Stimulated activated CD8-positive, alpha-beta memory T cell treated with anti-CD3 and anti-CD28 coated beads, Interleukin-7, amount 100 ng/mL, for 4 hours (primary cell): ENCODE measurements around the gene KRT80.

Experiments
- DNase-seq, 2 donors: peaks; one replicate each; pipeline ENCODE4 v3.0.0-alpha.2; 2020; ENCODE audit warnings: low read depth in 2 of 2

KRT80 gene

GRCh38 chr12:52155048-52155868 lies 36.6 kb downstream of the KRT80 start:
- DNase-seq = no peak

DNA sequence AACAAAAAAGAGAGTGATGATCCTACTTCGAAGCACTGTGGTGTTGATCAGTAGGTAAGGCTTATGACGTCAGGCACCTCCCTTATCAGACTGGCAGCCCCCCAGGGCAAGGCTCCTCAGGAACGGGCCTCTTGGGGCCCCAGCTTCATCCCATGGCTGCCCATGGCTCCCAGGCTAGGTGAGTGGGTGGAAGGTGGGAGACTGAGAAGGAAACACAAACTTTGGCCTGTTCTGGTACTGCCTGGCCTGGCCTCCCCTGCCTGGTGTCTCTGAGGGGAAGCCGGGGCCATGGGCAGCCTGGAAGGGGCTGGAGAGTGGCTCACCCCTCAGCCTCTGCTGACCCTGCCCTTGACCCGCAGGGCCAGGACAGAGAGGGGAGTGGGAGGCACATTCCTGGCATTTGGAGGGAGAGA lies 38.9 kb downstream of the KRT80 start:
- no peak for DNase-seq

DNA sequence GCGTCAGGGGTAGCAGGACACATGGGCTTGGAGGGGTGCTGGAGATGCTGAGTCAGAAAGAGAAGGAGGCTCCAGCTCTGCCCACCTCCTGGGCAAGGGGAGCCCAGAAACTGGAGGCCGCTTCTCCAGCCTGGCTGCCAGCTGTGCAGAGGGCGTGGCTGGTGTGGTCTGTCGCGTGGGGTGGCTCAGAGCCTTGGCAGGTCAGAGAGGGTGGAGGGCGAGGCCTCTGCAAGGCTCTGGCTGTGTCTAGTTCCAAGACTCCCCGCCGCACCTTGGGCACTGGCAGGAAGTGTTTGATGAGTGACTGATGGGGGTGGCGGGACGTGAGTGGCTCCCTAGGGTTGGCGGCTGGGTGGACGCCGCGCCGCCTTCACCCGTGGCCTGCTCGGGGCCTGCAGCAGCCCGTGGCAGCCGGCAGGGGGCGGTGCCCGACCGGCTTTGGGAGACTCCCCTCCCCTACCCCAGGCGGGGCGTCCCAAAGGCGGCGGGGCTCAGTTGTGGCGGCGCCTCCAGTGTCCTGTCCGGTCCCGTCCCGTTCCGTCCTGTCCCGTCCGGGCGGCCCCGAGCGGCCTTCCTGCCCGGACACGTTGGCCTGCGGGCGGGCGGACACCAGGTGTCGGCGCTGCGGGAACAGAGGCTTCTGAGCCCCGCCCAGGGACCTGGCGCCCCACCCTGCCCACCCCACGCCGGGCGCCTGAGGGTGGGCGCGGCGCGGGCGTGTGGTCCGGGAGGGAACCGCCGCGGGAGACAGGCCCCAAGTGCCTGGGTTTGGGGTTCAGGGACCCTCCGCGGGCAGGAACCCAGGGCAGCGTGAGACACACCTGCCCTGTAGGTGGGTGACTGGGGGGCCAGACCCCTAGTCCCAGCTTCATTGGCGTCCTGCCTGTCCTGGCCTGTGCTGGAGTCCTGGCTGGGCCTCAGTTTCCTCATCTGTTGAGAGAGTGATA lies 39.7 kb downstream of the KRT80 start:
- peak; percentile 21 to 50 for DNase-seq

GRCh38 chr12:52151153-52151836 lies 40.5 kb downstream of the KRT80 start:
- no peak for DNase-seq

- DNase-seq = no peak
Observed at GRCh38 chr12:52149651-52150241, 42.1 kb downstream of the KRT80 start.

DNA sequence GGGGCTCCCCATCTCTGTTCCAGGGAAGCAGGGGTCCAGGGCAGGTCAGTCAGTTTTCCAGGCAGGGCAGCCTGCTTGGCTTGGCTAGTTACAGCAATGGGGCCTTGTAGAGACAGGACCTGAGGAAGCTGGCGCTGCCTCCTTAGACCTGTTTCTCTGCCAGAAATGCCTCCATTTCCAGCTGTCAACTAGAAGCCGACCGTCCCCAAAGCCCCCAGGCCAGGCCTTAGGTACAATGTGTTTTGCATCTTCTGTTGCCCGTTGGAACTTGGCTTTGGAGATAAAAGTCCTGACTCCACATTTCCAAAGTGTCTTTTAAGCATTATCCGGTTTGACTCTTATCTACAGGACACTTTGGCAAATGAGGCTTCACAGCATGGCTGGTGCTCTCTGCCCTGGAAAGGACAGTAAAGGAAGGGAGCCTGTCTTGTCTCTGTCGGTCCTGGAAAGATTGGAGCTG lies 42.6 kb downstream of the KRT80 start:
- DNase-seq = no peak

DNA sequence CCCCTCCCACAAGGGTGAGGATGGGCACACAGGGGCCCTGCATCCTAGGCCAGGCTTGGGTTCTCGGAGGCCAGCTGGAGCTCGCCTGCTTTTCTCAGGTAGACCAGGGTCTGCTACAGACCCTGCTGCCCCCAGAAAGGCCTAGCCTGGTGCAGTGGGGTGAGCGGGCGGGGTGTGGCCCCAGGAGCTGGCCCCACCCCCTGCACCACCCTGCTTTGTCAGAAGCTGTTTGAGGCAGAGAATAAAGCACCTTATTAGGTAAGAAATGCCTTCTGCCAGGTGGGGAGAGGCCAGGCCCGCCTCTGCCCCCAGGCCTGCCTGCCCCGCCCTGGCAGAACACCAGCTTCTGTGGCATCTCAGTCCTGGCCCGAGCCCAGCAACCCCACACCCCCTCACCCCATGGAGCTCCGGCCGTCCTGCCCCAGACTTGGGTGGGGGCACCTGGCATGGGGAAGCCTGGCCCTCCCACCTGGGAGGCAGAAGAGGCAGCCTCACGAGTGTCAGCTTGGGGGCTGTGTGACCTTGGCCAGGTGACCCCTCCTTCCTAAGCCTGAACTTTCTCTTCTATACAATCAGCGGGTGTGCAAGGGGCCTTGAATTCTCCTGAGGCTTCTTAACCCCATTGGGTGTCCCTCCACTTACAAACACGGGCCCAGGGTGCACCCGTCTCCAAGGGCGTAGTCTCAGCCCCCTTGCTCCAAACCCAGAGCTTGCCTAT lies 43.2 kb downstream of the KRT80 start:
- DNase-seq = no peak

GRCh38 chr12:52147964-52148463 lies 43.8 kb downstream of the KRT80 start:
- no peak for DNase-seq

DNA sequence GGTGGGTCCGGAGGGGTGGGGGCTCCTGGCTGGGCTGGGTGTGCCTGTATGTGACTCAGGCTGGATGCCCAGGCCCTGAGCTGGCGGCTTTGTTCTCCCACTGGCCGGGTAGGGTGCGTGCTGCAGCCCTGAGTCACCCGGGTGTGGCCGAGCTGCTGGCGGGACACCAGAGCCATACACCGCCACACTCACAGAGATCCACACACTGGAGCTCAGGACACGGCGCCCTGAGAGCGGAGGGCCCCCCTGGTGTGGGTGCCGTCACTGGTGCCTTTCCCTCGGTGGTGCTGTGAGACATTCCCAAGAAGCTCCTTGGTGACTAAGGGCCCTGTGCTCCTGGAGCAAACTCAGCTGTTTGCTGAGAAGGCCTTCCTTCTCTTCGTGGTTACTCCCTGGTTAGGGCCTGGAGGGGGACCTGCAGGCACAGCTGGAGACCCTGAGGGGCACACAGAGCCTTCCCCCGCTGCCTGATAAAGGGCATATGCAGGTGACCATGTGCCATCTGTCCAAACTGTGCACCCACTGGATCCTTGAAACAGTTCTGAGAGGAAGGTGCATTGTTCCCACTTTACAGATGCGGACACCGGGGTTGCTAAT lies 44.3 kb downstream of the KRT80 start:
- DNase-seq = no peak

GRCh38 chr12:52146822-52147366 lies 44.9 kb downstream of the KRT80 start:
- DNase-seq = no peak

- DNase-seq = no peak
Observed at GRCh38 chr12:52146089-52146821, 45.6 kb downstream of the KRT80 start.

DNA sequence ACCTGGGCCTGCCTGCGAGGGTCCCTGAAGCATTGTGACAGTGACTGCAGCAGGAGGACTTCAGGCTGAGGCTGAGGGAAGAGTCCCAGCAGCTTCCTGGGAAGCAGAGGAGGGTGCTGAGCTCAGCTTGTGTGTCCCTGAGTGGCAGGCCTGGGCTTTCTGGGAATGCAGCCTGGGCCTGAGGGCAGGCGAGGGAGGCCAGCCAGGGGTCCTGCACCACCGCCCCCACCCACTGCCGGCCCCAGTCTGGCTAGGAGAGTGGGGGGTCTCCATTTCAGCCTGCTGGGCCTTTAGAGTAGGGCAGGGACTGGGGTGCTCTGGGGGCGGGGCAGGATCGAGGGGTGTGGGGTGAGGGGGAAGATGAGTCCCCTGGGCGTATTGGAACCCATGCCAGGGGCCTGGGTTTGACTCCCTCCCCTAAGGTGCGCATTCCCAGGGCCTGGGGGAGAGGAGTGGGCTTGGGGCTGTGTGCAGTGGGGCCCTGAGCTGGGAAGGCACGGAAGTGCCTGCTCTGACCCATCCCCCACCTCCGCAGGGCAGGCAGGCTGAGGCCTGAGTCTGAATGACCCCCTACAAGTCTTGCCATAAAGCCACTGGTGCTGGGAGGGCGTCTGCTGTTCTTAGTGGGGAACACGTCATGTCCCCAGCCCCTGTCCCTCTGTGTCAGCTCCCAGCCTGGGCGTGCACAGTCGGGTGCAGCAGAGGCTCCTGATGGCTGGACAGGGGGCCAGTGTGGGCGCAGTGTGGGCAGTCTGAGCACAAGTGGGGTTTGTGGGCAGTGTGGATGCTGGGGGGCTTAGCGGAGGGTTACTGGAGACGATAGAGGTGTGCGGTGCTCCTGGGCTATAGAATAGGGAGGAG lies 46.4 kb downstream of the KRT80 start:
- DNase-seq = no peak

- no peak for DNase-seq
Observed at GRCh38 chr12:52144512-52145227, 47.1 kb downstream of the KRT80 start.

GRCh38 chr12:52142431-52142830 lies 49.4 kb downstream of the KRT80 start:
- no peak for DNase-seq

DNA sequence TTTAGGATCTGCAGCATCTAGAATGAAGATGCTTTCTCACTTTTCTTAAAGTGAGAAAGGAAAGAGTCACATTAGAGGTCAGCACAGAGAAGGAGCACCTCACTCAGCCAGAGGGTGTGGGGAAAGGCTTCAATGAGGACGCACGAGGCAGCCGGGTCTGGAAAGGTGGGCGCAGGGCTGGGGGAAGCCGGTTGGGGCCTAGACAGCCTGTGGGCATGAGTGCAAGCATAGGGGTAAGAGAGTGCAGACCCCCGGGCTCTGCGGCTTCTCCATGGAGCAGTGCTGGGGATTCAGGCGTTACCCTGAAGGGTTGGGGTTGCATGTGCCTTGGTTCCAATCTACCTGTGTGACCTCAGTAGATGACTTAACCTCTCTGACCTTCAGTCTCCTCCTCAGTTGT lies 49.9 kb downstream of the KRT80 start:
- no peak for DNase-seq

- no peak for DNase-seq
Observed at GRCh38 chr12:52141306-52141705, 50.5 kb downstream of the KRT80 start.

DNA sequence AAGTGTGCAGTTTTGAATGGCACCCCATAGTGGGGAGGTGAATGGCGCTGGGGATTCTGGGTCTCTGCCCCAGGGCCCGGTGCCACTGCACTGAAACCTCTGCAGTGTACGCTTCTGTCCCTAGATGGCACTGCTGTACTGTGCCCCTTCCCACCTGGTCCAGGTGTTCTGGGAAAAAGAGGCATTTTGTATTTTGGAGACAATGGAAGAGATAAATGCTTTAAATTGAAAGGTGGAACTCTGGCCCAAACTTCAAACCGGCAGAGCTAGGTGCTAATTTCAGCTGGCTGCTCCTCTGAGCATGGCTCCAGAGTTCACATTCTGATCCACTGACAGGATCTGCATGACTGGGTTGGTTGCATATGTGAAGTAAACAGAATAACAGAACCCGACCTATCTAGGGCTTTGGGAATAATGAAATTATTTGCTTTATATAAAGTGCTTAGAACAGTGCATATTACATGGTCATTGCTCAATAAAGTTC lies 52.2 kb downstream of the KRT80 start:
- DNase-seq = no peak

- no peak for DNase-seq
Observed at GRCh38 chr12:52139147-52139546, 52.7 kb downstream of the KRT80 start.
